AG09319 (cell line): Measurements from ENCODE around the gene TXNRD1.

ENCODE experiments used
- DNase-seq: peaks from one replicate; pipeline ENCODE4 v3.0.0-alpha.2; 2010; ENCODE audit warnings: low read depth; ENCODE audit errors: extremely low read depth
- TF ChIP-seq, protein P1 (sequence below): IDR thresholded peaks from 2 replicates; pipeline ENCODE4 v1.5.1; 2011; ENCODE audit warnings: low read depth, mild to moderate bottlenecking, inconsistent platforms, low read length, moderate library complexity

Gene TXNRD1

DNA sequence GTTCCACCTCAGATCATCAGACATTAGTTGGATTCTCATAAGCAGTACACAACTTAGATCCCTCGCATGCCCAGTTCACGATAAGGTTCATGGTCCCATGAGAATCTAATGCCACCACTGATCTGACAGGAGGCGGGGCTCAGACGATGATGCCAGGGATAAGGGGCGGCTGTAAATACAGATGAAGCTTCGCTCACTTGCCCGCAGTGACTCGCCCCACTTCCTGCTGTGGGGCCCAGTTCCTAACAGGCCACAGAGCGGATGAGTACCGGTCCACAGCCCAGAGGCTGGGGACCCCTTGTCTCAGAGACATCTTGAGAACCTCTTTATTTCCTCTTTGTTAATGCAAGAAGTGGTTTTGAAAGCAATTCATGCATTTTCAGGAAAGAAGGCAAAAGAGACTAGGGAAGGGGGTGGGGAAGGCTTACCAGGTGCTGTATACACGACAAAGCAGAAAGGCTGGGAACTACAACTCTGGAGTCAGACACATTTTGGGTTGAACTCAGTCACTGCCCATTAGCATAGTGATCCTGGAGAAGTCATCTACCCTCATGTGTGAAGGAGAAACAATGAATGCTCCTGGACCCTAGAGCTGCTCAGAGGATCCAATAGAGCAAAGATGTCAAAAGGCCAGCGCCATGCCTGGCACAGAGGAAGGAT is 156.6 kb downstream of the TXNRD1 start:
- TF ChIP-seq, protein P1, sequence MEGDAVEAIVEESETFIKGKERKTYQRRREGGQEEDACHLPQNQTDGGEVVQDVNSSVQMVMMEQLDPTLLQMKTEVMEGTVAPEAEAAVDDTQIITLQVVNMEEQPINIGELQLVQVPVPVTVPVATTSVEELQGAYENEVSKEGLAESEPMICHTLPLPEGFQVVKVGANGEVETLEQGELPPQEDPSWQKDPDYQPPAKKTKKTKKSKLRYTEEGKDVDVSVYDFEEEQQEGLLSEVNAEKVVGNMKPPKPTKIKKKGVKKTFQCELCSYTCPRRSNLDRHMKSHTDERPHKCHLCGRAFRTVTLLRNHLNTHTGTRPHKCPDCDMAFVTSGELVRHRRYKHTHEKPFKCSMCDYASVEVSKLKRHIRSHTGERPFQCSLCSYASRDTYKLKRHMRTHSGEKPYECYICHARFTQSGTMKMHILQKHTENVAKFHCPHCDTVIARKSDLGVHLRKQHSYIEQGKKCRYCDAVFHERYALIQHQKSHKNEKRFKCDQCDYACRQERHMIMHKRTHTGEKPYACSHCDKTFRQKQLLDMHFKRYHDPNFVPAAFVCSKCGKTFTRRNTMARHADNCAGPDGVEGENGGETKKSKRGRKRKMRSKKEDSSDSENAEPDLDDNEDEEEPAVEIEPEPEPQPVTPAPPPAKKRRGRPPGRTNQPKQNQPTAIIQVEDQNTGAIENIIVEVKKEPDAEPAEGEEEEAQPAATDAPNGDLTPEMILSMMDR: no peak
- DNase-seq: no peak

DNA sequence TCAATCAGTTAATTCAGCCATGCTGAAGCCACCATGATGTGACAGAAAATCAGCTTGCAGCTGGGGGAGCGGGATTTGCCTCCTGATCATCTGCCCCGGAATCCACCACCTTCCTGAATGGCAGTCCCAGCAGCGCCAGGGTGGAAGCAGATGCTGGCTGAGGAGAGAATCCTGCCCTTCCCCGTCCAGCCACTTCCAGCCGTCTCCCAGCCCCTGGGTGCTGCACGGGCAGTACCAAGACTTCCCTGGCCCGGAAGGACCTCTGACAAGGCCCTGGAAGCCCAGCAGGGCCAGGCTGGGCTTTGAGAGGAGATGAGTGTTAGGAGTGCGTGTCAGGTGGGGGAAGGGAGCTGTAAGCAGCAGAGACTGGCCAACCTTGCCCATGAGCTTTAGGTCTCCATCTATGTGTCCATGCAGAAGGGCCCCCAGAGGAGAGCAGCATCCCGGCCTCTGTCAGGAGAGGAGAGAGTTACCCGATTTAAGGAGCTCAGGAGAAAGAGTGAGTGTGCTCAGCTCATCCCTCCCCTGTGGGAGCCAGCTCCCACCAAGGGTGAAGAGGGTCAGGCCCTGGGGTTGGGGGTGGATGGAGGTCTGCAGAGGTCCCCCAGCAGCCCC is 157.2 kb downstream of the TXNRD1 start:
- TF ChIP-seq, protein P1: no peak
- no peak for DNase-seq

DNA sequence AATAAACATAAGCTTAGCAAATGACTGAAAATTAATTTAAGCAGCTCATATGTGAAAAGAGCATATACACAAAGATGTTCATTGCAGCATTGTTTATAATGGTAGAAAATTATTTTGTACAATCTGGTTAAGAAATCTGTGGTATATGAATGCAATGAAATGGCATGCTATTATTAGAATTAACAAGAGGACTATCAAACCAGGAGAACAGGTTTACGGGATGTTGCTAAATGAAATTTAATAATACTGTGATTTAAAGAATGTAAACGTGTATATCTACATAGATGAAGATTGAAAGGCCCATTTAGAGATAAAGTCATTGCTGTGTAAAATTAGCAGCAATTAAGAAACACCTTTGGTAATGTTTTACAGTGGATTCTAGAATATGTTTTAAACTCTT is 158.5 kb downstream of the TXNRD1 start:
- TF ChIP-seq, protein P1: no peak
- no peak for DNase-seq

DNA sequence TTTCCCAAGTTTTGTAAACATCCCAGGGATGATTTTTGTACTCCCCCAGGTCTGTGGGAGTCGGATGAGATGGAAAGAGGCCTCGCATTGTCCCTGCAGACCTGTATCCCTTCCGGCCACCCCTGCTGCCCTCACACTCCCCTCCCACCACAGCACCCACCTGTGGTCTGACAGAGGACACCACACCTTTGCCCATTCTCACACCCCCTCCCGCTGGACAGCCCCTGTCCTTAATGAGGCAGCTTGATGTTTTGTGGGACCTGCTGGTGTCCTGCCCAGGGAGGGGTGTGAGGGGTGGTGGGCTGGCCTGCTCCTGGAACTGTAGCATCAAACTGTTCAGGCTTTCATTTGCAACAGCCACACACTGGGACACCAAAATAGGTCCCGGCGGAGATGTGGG is 159.2 kb downstream of the TXNRD1 start:
- TF ChIP-seq, protein P1: no peak

DNA sequence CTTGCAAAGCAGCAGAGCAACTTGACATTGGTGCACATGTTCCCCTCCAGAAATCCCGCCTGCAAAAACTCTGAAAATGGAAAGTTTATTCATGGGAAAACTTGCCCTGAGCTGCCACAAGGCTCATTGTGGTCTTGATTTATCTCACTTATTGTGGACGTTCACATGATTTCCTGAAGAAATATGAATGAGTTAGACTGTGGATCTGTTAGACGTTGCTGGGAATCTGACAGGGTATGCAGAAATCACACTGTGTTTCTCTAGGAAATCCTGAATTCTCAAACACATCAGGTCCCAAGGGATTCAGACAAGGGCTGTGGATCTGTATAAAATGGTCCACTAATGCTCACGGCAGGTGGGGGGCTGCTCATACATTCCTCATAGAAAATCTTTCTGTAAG is 160.2 kb downstream of the TXNRD1 start:
- no peak for DNase-seq
- TF ChIP-seq, protein P1: no peak

More for the DNA sequence above, 159.2 kb downstream of the TXNRD1 start:
- DNase-seq: no peak

DNA sequence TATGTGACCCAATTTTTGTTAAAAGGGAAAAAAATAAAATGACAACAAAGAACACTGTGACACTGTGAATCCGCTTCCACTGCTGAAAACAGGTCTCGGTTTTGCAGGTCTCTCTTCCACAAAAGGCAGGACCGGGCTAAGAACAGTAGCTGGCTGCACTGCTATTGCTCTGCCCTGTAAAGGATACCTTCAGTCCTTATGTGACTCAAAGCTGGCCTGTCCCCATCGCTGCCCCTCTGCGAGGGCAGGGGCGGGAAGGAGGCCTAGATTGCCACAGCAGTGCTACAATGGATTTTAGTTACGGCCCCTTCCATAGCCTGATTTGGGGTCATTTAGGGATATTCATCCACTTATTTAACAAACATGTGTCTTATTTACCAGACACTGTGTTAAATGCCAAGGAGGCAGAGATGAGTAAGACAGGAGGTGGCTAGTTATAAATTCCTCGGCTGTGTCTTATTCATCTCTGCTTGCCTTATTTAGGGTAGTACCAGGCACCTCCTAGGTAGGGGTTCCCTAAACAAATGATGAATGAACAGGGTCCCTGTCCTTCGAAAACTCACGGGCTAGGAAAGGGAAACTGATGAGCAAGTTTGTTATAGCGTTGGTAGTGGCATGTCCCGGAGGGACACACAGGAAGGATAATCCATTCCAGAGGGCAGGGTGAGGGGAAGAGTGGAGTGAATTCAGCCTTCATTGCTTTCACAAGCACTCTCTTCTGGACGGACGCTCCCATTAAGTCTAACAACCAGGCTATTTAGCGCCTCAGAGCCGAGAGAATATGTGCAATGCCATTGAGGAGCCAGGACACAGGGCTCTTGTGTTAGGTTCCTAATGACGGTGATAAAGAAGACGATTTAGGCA is 161.3 kb downstream of the TXNRD1 start:
- no peak for DNase-seq
- TF ChIP-seq, protein P1: no peak

DNA sequence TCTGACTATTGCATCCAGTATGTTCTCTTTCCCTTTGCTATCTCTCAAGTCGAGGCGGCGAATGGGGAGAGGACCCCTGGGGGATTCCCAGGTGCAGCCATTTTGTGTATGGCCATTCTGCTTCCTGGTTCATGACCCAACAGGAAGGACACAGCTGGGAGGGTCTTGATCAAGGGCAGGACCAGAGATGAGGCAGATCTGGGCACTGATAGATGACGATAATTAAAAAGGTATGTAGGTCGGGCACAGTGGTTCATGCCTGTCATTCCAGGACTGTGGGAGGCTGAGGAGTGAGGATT is 161.9 kb downstream of the TXNRD1 start:
- DNase-seq: no peak
- TF ChIP-seq, protein P1: no peak
